HepG2 (cell line): ENCODE results near the gene FAM234B. TPM values are rescaled to one million over a fixed set of nuclear protein-coding genes. Genes with fewer than 3 reads are reported as not detected.

Experiments used
- ATAC-seq: fragments of 200-7000 bp; cut with Tn5 transposase; 3 replicates; pipeline ENCODE4 v1.9.1; 2020; ENCODE audit warnings: mild to moderate bottlenecking, moderate library complexity
- BruUV-seq: library from RNA; stranded (reverse); fragments of 400-500 nt; replicated peaks from 2 replicates; lab custom pipeline; 2021; lab: Mats Ljungman, UMichigan
- CTCF ChIA-PET: fragments of 300-600 bp; formaldehyde crosslinking; extraction: SDS; loops from one replicate; lab custom pipeline; 2021; ENCODE audit warnings: low total read pairs, inconsistent platforms, low intra/inter-chr PET ratio; lab: Yijun Ruan, JAX
- POLR2A ChIA-PET: fragments of 350-600 bp; sonication (Branson Sonifier 250); formaldehyde crosslinking; loops from one replicate; lab custom pipeline; 2020; ENCODE audit warnings: antibody characterized with exemption, inconsistent platforms; lab: Yijun Ruan, JAX
- DNase-seq: peaks from one replicate; pipeline ENCODE4 v3.0.0-alpha.2; 2015; ENCODE audit warnings: low spot score
- FAIRE-seq: peaks from 3 replicates; lab custom pipeline; 2011; peaks lifted over from hg19 to GRCh38; lab: Jason Lieb, UNC
- H2AFZ ChIP-seq: one replicate; pipeline ENCODE4 v1.6.1; 2011; ENCODE audit warnings: low read length, inconsistent platforms
- H3K27ac ChIP-seq: fragments of 300-600 bp; 3 replicates; pipeline ENCODE4 v1.8.0; 2011; ENCODE audit warnings: mixed run types, mild to moderate bottlenecking, mixed read lengths, low read length, inconsistent platforms; ENCODE audit not compliant: insufficient read depth; ENCODE audit errors: extremely low read length
- H3K27me3 ChIP-seq, 2 experiments: fragments of 200-600 bp in 1 of 2; 2 replicates in 1 of 2; 3 replicates in 1 of 2; pipeline versions ENCODE4 v1.6.0 to v1.8.0; 2011; ENCODE audit warnings: low read length in 2 of 2, mild to moderate bottlenecking in 2 of 2, moderate library complexity in 2 of 2, inconsistent platforms in 1 of 2; ENCODE audit not compliant: insufficient read depth in 2 of 2, control insufficient read depth in 1 of 2
- H3K36me3 ChIP-seq, 2 experiments: fragments of 200-600 bp in 1 of 2; replicated peaks in 1 of 2; 2 replicates in 1 of 2; 3 replicates in 1 of 2; pipeline versions ENCODE4 v1.5.1 to v1.8.0; 2011; ENCODE audit warnings: low read length in 2 of 2, inconsistent platforms in 1 of 2; ENCODE audit not compliant: insufficient read depth in 2 of 2, control insufficient read depth in 1 of 2
- H3K4me1 ChIP-seq: 2 replicates; pipeline ENCODE4 v1.5.1; 2012; ENCODE audit warnings: low read length, inconsistent platforms; ENCODE audit not compliant: insufficient read depth
- H3K4me2 ChIP-seq: 2 replicates; pipeline ENCODE4 v1.6.0; 2011; ENCODE audit warnings: low read depth, low read length, inconsistent platforms
- H3K4me3 ChIP-seq, 3 experiments: fragments of 200-600 bp in 1 of 3; sonication (generic), shearing (Covaris generic) in 1 of 3; replicated peaks in 1 of 3; 2 replicates each; pipeline ENCODE4 v1.5.1; 2011 to 2016; ENCODE audit warnings: low read length in 3 of 3, inconsistent platforms in 2 of 3, low read depth in 2 of 3, mild to moderate bottlenecking in 2 of 3, control low read depth in 1 of 3, mixed read lengths in 1 of 3; ENCODE audit not compliant: insufficient read depth in 1 of 3
- H3K79me2 ChIP-seq: one replicate; pipeline ENCODE4 v1.6.1; 2011; ENCODE audit warnings: low read length, inconsistent platforms; ENCODE audit not compliant: insufficient read depth
- H3K9ac ChIP-seq: 2 replicates; pipeline ENCODE4 v1.6.0; 2011; ENCODE audit warnings: mild to moderate bottlenecking, low read depth, low read length, inconsistent platforms; ENCODE audit not compliant: insufficient read depth
- H3K9me3 ChIP-seq: 2 replicates; pipeline ENCODE4 v1.5.1; 2012; ENCODE audit warnings: mild to moderate bottlenecking, low read length
- H4K20me1 ChIP-seq: 2 replicates; pipeline ENCODE4 v1.6.0; 2011; ENCODE audit warnings: inconsistent platforms, mild to moderate bottlenecking, low read length, moderate library complexity; ENCODE audit not compliant: insufficient read depth
- CAMTA2 ChIP-seq: sonication (generic); formaldehyde crosslinking; IDR thresholded peaks from 2 replicates; pipeline ENCODE4 v1.4.0; 2020; ENCODE audit warnings: mild to moderate bottlenecking, missing genetic modification reagents, borderline replicate concordance
- DR1 ChIP-seq: sonication (generic); formaldehyde crosslinking; IDR thresholded peaks from 2 replicates; pipeline ENCODE4 v1.8.0; 2021; ENCODE audit warnings: mild to moderate bottlenecking, missing genetic modification reagents, inconsistent platforms
- EZH2 ChIP-seq: conservative IDR thresholded peaks from 2 replicates; pipeline ENCODE4 v1.6.1; 2012; ENCODE audit warnings: mild to moderate bottlenecking, low read depth, low read length, moderate library complexity
- HMG20B ChIP-seq: conservative IDR thresholded peaks from 2 replicates; pipeline ENCODE4 v1.6.1; 2016; ENCODE audit warnings: missing genetic modification reagents, missing compliant biosample characterization
- SMAD3 ChIP-seq: sonication (generic); formaldehyde crosslinking; IDR thresholded peaks from 2 replicates; pipeline ENCODE4 v1.4.0; 2020; ENCODE audit warnings: missing genetic modification reagents
- SP2 ChIP-seq: sonication (generic); formaldehyde crosslinking; IDR thresholded peaks from 2 replicates; pipeline ENCODE4 v1.5.1; 2020; ENCODE audit warnings: mild to moderate bottlenecking, missing genetic modification reagents
- ZNF138 ChIP-seq: sonication (generic); formaldehyde crosslinking; IDR thresholded peaks from 2 replicates; pipeline ENCODE4 v1.5.0; 2020; ENCODE audit warnings: mild to moderate bottlenecking, low read depth, missing genetic modification reagents
- ZNF33B ChIP-seq: sonication (generic); formaldehyde crosslinking; IDR thresholded peaks from 2 replicates; pipeline ENCODE4 v1.5.1; 2020; ENCODE audit warnings: mild to moderate bottlenecking, missing genetic modification reagents
- ZNF549 ChIP-seq: sonication (generic); formaldehyde crosslinking; IDR thresholded peaks from 2 replicates; pipeline ENCODE4 v1.5.0; 2020; ENCODE audit warnings: missing genetic modification reagents
- ZSCAN30 ChIP-seq: sonication (generic); formaldehyde crosslinking; IDR thresholded peaks from 2 replicates; pipeline ENCODE4 v1.5.0; 2020; ENCODE audit warnings: mild to moderate bottlenecking, missing genetic modification reagents
- WGBS: methylation state at CpG from one replicate; pipeline ENCODE4 v1.1.6; 2017; ENCODE audit warnings: low lambda C conversion rate; 5-methylcytosine and 5-hydroxymethylcytosine counted together
- in situ Hi-C: cut with HindIII; loops from 2 replicates; pipeline ENCODE4 v1.10.0; 2017; ENCODE audit warnings: low pct_unique_long_range_greater_than_20kb; ENCODE audit not compliant: extremely low pct_ligation_motif_present
- intact Hi-C: fragments of 100-400 bp; cut with micrococcal nuclease; formaldehyde crosslinking; loops from one replicate; pipeline ENCODE4 v1.10.0; 2022; ENCODE audit not compliant: unreplicated experiment
- polyA plus RNA-seq, 8 experiments: library from polyadenylated mRNA; depleted of rRNA in 3 of 8; stranded (reverse) in 7 of 8; unstranded in 1 of 8; fragments of >200 nt; fragmentation: Illumina TruSeq in 4 of 8; extraction: Trizol in 4 of 8; gene quantifications; 2 replicates each; pipeline versions ENCODE4 v1.2.1 to v1.2.3, GENCODE V29; 2011 to 2016; ENCODE audit warnings: low read depth in 4 of 8, missing spikeins in 1 of 8, mixed read lengths in 1 of 8; ENCODE audit not compliant: insufficient read depth in 1 of 8
- total RNA-seq, 5 experiments: library from RNA; depleted of rRNA; stranded (reverse); fragments of >200 nt; fragmentation: Illumina TruSeq; extraction: Trizol; gene quantifications; 2 replicates each; pipeline ENCODE4 v1.2.3, GENCODE V29; 2016; ENCODE audit warnings: low read depth in 1 of 5
- TF ChIP-seq, protein P1 (sequence below): sonication (generic); formaldehyde crosslinking; IDR thresholded peaks from 2 replicates; pipeline ENCODE4 v1.4.0; 2020; ENCODE audit warnings: mild to moderate bottlenecking, missing genetic modification reagents, borderline replicate concordance
- TF ChIP-seq, protein P2 (sequence below): IDR thresholded peaks from 2 replicates; pipeline ENCODE4 v1.6.1; 2016

Gene FAM234B
- total and polyA plus RNA-seq, 2 of the 13 experiments (the other 11 are each of a cell fraction or from before 2014, with no cell fraction given), result 7.8 to 13.8 TPM

DNA sequence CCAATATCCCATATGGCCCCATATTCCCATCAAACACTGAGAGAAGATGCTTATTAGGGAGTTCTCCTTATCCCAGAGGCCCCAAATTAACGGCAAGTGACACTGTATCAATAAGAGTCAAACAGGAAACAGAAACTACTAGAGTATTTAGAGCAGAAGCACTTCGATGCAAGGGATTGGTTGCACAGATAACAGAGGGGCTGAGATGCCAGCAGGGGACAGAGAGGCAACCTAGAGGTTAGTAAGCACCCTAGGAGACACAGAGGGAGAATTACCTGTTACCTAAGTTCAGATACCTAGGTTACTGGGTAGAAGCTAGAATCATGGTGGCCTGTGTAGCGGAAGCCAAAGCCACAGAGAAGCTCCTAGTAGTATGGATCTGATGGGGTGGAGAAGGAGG lies 47.0 kb upstream of the FAM234B start:
- Histone ChIP-seq H3K79me2 (peaks cover 6% of the 10 kb centered on the region), H3K36me3 (peaks cover 0 to 5% of the 10 kb centered on the region in 2 experiments; a peak in 1 of 5 replicates), H3K27me3 (no peaks in the 10 kb centered on the region; a peak in 1 of 5 replicates), H3K9ac (no peak overlapping the region), H3K4me2 (0 out of 2 replicates have a peak overlapping the region, but pooled peaks have one; percentile 15), H4K20me1 (peaks cover 4% of the 10 kb centered on the region; the same call in 1 of the 2 replicates), H3K9me3 (no peaks in the 10 kb centered on the region), H2AFZ (no peak overlapping the region), H3K4me1 (peaks cover 34% of the 10 kb centered on the region), H3K4me3 (no peak overlapping the region), H3K27ac (no peak overlapping the region)
- FAIRE-seq, result no peak
- no peak for ATAC-seq
- no TSS peak for BruUV-seq
- ChIA-PET CTCF (no interaction called here), POLR2A (no interaction called here)
- 95% methylated on average over 3 of the region's 3 CpGs for WGBS
- in situ Hi-C loops, result no loop called here
- DNase-seq, result no peak
- intact Hi-C loops, result no loop called here
- no peak for TF ChIP-seq SP2 (CRISPR knock-in tag)
- TF ChIP-seq CAMTA2 (CRISPR knock-in tag), result no peak
- TF ChIP-seq, protein P1, sequence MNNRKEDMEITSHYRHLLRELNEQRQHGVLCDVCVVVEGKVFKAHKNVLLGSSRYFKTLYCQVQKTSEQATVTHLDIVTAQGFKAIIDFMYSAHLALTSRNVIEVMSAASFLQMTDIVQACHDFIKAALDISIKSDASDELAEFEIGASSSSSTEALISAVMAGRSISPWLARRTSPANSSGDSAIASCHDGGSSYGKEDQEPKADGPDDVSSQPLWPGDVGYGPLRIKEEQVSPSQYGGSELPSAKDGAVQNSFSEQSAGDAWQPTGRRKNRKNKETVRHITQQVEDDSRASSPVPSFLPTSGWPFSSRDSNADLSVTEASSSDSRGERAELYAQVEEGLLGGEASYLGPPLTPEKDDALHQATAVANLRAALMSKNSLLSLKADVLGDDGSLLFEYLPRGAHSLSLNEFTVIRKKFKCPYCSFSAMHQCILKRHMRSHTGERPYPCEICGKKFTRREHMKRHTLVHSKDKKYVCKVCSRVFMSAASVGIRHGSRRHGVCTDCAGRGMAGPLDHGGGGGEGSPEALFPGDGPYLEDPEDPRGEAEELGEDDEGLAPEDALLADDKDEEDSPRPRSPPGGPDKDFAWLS (CRISPR knock-in tag), result no peak
- no peak for TF ChIP-seq HMG20B (CRISPR knock-in tag)
- no peak for TF ChIP-seq ZNF549

DNA sequence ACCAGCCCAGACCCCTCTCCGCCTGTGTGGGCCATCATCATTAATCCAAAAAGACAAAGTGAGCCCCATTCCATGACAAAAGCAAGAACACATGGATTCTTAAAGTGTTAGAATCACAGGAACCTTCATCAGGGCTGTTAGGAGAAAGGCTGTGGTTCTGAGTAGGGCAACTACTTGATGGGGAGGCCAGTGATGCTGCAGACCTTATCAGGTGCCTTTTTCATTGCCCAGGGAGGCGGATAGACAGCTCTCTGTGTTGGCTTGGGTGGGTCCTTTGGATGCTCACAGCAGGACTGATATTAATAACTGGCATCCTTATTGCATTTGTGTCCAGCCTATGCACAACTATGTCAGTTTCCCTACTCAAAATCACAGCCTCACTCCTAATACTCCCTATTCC lies 46.4 kb upstream of the FAM234B start:
- TF ChIP-seq SMAD3 (CRISPR knock-in tag) (no peak), ZSCAN30 (no peak), ZNF138 (CRISPR knock-in tag) (no peak), DR1 (CRISPR knock-in tag) (no peak), ZNF33B (no peak), EZH2 (no peak)
- TF ChIP-seq, protein P2, sequence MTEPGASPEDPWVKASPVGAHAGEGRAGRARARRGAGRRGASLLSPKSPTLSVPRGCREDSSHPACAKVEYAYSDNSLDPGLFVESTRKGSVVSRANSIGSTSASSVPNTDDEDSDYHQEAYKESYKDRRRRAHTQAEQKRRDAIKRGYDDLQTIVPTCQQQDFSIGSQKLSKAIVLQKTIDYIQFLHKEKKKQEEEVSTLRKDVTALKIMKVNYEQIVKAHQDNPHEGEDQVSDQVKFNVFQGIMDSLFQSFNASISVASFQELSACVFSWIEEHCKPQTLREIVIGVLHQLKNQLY, result no peak
- Histone ChIP-seq H2AFZ (no peak overlapping the region), H3K9ac (no peak overlapping the region), H3K9me3 (no peaks in the 10 kb centered on the region), H3K27ac (no peak overlapping the region), H4K20me1 (peaks cover 4% of the 10 kb centered on the region; the same call in 1 of the 2 replicates), H3K27me3 (no peaks in the 10 kb centered on the region; a peak in 1 of 5 replicates), H3K4me2 (0 out of 2 replicates have a peak overlapping the region, but pooled peaks have one; percentile 15), H3K79me2 (peaks cover 6% of the 10 kb centered on the region), H3K36me3 (peaks cover 0 to 5% of the 10 kb centered on the region in 2 experiments; a peak in 1 of 5 replicates), H3K4me3 (no peak overlapping the region), H3K4me1 (peaks cover 28% of the 10 kb centered on the region)
- 60% methylated on average over 2 of the region's 2 CpGs for WGBS
- intact Hi-C loops (no loop called here), in situ Hi-C loops (no loop called here)
- ATAC-seq (no peak), DNase-seq (no peak), FAIRE-seq (no peak)
- POLR2A ChIA-PET, result no interaction called here
- no TSS peak for BruUV-seq
- CTCF ChIA-PET, result no interaction called here
